ENCODE data around the gene SRRT.

SRRT gene

GRCh38 chr7:100865372-100865911 lies 9.5 kb upstream of the SRRT start:
- no peak overlapping the region for H3K27ac Mint-ChIP-seq
- H3K27me3 Mint-ChIP-seq (ENCODE audit: low read depth) = no peaks in the 10 kb centered on the region
- H3K36me3 Mint-ChIP-seq (ENCODE audit: low read depth) = peaks cover 15% of the 10 kb centered on the region
- H3K4me3 Mint-ChIP-seq = no peak overlapping the region
- H3K4me1 Mint-ChIP-seq (ENCODE audit: low read depth) = peaks cover 15% of the 10 kb centered on the region
- H3K9me3 Mint-ChIP-seq = no peaks in the 10 kb centered on the region

GRCh38 chr7:100865938-100866728 lies 8.8 kb upstream of the SRRT start:
- Mint-ChIP-seq H3K36me3 (ENCODE audit: low read depth) (peaks cover 13% of the 10 kb centered on the region), H3K4me1 (ENCODE audit: low read depth) (peaks cover 15% of the 10 kb centered on the region), H3K9me3 (no peaks in the 10 kb centered on the region), H3K27ac (peak overlapping the region; percentile 88), H3K4me3 (peak overlapping the region; percentile 87), H3K27me3 (ENCODE audit: low read depth) (no peaks in the 10 kb centered on the region)

- H3K4me3 Mint-ChIP-seq = peak overlapping the region; percentile 87
- peaks cover 13% of the 10 kb centered on the region for H3K36me3 Mint-ChIP-seq (ENCODE audit: low read depth)
- no peaks in the 10 kb centered on the region for H3K27me3 Mint-ChIP-seq (ENCODE audit: low read depth)
- no peaks in the 10 kb centered on the region for H3K9me3 Mint-ChIP-seq
- peak overlapping the region; percentile 88 for H3K27ac Mint-ChIP-seq
- peaks cover 15% of the 10 kb centered on the region for H3K4me1 Mint-ChIP-seq (ENCODE audit: low read depth)
Measured at GRCh38 chr7:100866729-100867039, 8.2 kb upstream of the SRRT start.

- Mint-ChIP-seq H3K27ac (peak within 1 kb of the TSS; percentile 88), H3K4me1 (ENCODE audit: low read depth) (peaks cover 15% of the 10 kb centered on the region), H3K4me3 (peak within 1 kb of the TSS; percentile 87), H3K36me3 (ENCODE audit: low read depth) (peaks cover 13% of the 10 kb centered on the region), H3K9me3 (no peaks in the 10 kb centered on the region), H3K27me3 (ENCODE audit: low read depth) (no peaks in the 10 kb centered on the region)
Measured at GRCh38 chr7:100867040-100867775, 7.7 kb upstream of the SRRT start, which contains the start of gene TRIP6. Gene TRIP6 (plus strand): TSS chr7:100867387. CDS start chr7:100867498, 111 bp downstream.

- Mint-ChIP-seq H3K27ac (peak overlapping the region; percentile 73), H3K4me3 (peak overlapping the region; percentile 76), H3K27me3 (ENCODE audit: low read depth) (no peaks in the 10 kb centered on the region), H3K36me3 (ENCODE audit: low read depth) (peaks cover 13% of the 10 kb centered on the region), H3K4me1 (ENCODE audit: low read depth) (peaks cover 15% of the 10 kb centered on the region), H3K9me3 (no peaks in the 10 kb centered on the region)
Measured at GRCh38 chr7:100867776-100868485, 7.0 kb upstream of the SRRT start.

- Mint-ChIP-seq H3K4me1 (ENCODE audit: low read depth) (peaks cover 27% of the 10 kb centered on the region), H3K4me3 (peak overlapping the region; percentile 96), H3K27me3 (ENCODE audit: low read depth) (no peaks in the 10 kb centered on the region), H3K36me3 (ENCODE audit: low read depth) (peaks cover 35% of the 10 kb centered on the region), H3K9me3 (no peaks in the 10 kb centered on the region), H3K27ac (peak overlapping the region; percentile 98)
Measured at GRCh38 chr7:100873599-100874299, 1.2 kb upstream of the SRRT start.

- H3K4me3 Mint-ChIP-seq = peak overlapping the region; percentile 96
- peaks cover 29% of the 10 kb centered on the region for H3K4me1 Mint-ChIP-seq (ENCODE audit: low read depth)
- peaks cover 37% of the 10 kb centered on the region for H3K36me3 Mint-ChIP-seq (ENCODE audit: low read depth)
- no peaks in the 10 kb centered on the region for H3K9me3 Mint-ChIP-seq
- H3K27ac Mint-ChIP-seq = peak overlapping the region; percentile 98
- H3K27me3 Mint-ChIP-seq (ENCODE audit: low read depth) = no peaks in the 10 kb centered on the region
Measured at GRCh38 chr7:100874300-100874576, 665 bp upstream of the SRRT start.

- H3K4me1 Mint-ChIP-seq (ENCODE audit: low read depth) = peaks cover 35% of the 10 kb centered on the region
- H3K36me3 Mint-ChIP-seq (ENCODE audit: low read depth) = peaks cover 42% of the 10 kb centered on the region
- peak overlapping the region; percentile 98 for H3K27ac Mint-ChIP-seq
- no peaks in the 10 kb centered on the region for H3K27me3 Mint-ChIP-seq (ENCODE audit: low read depth)
- H3K4me3 Mint-ChIP-seq = peak overlapping the region; percentile 96
- no peaks in the 10 kb centered on the region for H3K9me3 Mint-ChIP-seq
Measured at GRCh38 chr7:100875356-100875751, 451 bp downstream of the SRRT start.

- Mint-ChIP-seq H3K36me3 (ENCODE audit: low read depth) (peaks cover 48% of the 10 kb centered on the region), H3K27ac (no peak overlapping the region), H3K27me3 (ENCODE audit: low read depth) (no peaks in the 10 kb centered on the region), H3K4me1 (ENCODE audit: low read depth) (peaks cover 40% of the 10 kb centered on the region), H3K4me3 (peak overlapping the region; percentile 14), H3K9me3 (no peaks in the 10 kb centered on the region)
Measured at GRCh38 chr7:100878013-100878412, 3.1 kb downstream of the SRRT start.

- peak overlapping the region; percentile 46 for H3K4me3 Mint-ChIP-seq
- no peak overlapping the region for H3K27ac Mint-ChIP-seq
- H3K36me3 Mint-ChIP-seq (ENCODE audit: low read depth) = peaks cover 53% of the 10 kb centered on the region
Measured at GRCh38 chr7:100878685-100879084, 3.8 kb downstream of the SRRT start.

GRCh38 chr7:100879685-100880261 lies 4.9 kb downstream of the SRRT start:
- H3K4me3 Mint-ChIP-seq = no peak overlapping the region
- H3K27me3 Mint-ChIP-seq (ENCODE audit: low read depth) = no peaks in the 10 kb centered on the region
- H3K36me3 Mint-ChIP-seq (ENCODE audit: low read depth) = peaks cover 53% of the 10 kb centered on the region
- no peak overlapping the region for H3K27ac Mint-ChIP-seq
- H3K9me3 Mint-ChIP-seq = no peaks in the 10 kb centered on the region
- H3K4me1 Mint-ChIP-seq (ENCODE audit: low read depth) = peaks cover 32% of the 10 kb centered on the region

More at GRCh38 chr7:100878685-100879084, 3.8 kb downstream of the SRRT start:
- H3K4me1 Mint-ChIP-seq (ENCODE audit: low read depth) = peaks cover 41% of the 10 kb centered on the region
- H3K9me3 Mint-ChIP-seq = no peaks in the 10 kb centered on the region
- H3K27me3 Mint-ChIP-seq (ENCODE audit: low read depth) = no peaks in the 10 kb centered on the region

- no peaks in the 10 kb centered on the region for H3K27me3 Mint-ChIP-seq (ENCODE audit: low read depth)
- H3K27ac Mint-ChIP-seq = no peak overlapping the region
- peaks cover 52% of the 10 kb centered on the region for H3K36me3 Mint-ChIP-seq (ENCODE audit: low read depth)
- peaks cover 26% of the 10 kb centered on the region for H3K4me1 Mint-ChIP-seq (ENCODE audit: low read depth)
- no peaks in the 10 kb centered on the region for H3K9me3 Mint-ChIP-seq
- no peak overlapping the region for H3K4me3 Mint-ChIP-seq
Measured at GRCh38 chr7:100880645-100881044, 5.7 kb downstream of the SRRT start.

GRCh38 chr7:100881136-100881535 lies 6.2 kb downstream of the SRRT start:
- H3K27ac Mint-ChIP-seq = no peak overlapping the region
- H3K36me3 Mint-ChIP-seq (ENCODE audit: low read depth) = peaks cover 54% of the 10 kb centered on the region
- H3K9me3 Mint-ChIP-seq = no peaks in the 10 kb centered on the region
- no peaks in the 10 kb centered on the region for H3K27me3 Mint-ChIP-seq (ENCODE audit: low read depth)
- H3K4me1 Mint-ChIP-seq (ENCODE audit: low read depth) = peaks cover 24% of the 10 kb centered on the region
- no peak overlapping the region for H3K4me3 Mint-ChIP-seq

- Mint-ChIP-seq H3K36me3 (ENCODE audit: low read depth) (peaks cover 60% of the 10 kb centered on the region), H3K9me3 (no peaks in the 10 kb centered on the region), H3K27ac (no peak overlapping the region), H3K4me3 (no peak overlapping the region), H3K27me3 (ENCODE audit: low read depth) (no peaks in the 10 kb centered on the region), H3K4me1 (ENCODE audit: low read depth) (peaks cover 27% of the 10 kb centered on the region)
Measured at GRCh38 chr7:100882201-100882600, 7.3 kb downstream of the SRRT start.
